K562 treated with DMSO at 1 percent for 24 hours (cell line): ENCODE results near the gene ARMC9. TPM values are rescaled to one million over a fixed set of nuclear protein-coding genes. Genes with fewer than 3 reads are reported as not detected.

Experiments used
- total RNA-seq: library from RNA; unstranded; fragments of 300-600 nt; gene quantifications from 2 replicates; pipeline ENCODE4 v1.2.3, GENCODE V29; 2022; ENCODE audit warnings: low read depth; ENCODE audit not compliant: insufficient read depth

The ARMC9 gene
- 5.2 and 5.6 TPM in 2 replicates for total RNA-seq

GRCh38 chr2:231198291-231199173, at the start of gene ARMC9:
TSS of gene ARMC9 (plus strand) at chr2:231198631. CDS start at chr2:231206239, 7,608 bp downstream.

GRCh38 chr2:231395188-231396057, 197.0 kb downstream of the ARMC9 start, which contains the start of gene B3GNT7:
TSS of gene B3GNT7 (plus strand) at chr2:231395710. CDS start at chr2:231395804, 94 bp downstream.

Other genes with a start within 250 kb of the ARMC9 start
- gene SPATA3, start 202.5 kb upstream of the ARMC9 start, total RNA-seq, result not detected in 2 replicates
- gene C2orf72, start 161.1 kb upstream of the ARMC9 start, total RNA-seq, result not detected in 2 replicates
- gene PSMD1, start 141.8 kb upstream of the ARMC9 start, total RNA-seq, result 54.9 and 65.4 TPM in 2 replicates
- not detected in 2 replicates for gene HTR2B, start 73.6 kb upstream of the ARMC9 start, total RNA-seq
- gene B3GNT7, start 197.1 kb downstream of the ARMC9 start, total RNA-seq, result not detected in 2 replicates